Measurements from ENCODE around the gene SLC25A14. TPM values are rescaled to one million over a fixed set of nuclear protein-coding genes. Genes with fewer than 3 reads are reported as not detected.

Gene SLC25A14
- total and polyA plus RNA-seq, 2 experiments from 2014 or later: 8.3 to 14.9 TPM

- H4K20me1 ChIP-seq (replicated peaks; ENCODE audit: insufficient read depth): no peaks in the 10 kb centered on the region
- H3K36me3 ChIP-seq (ENCODE audit: insufficient read depth): no peaks in the 10 kb centered on the region
- H3K27ac Mint-ChIP-seq: no peak overlapping the region
- peak overlapping the region; percentile 88 for H3K4me3 Mint-ChIP-seq
- H3K36me3 Mint-ChIP-seq (ENCODE audit: low read depth): no peaks in the 10 kb centered on the region; the same call in 2 of the 3 replicates
- no peaks in the 10 kb centered on the region for H3F3A ChIP-seq (replicated peaks; ENCODE audit: low read depth)
- H3K4me1 Mint-ChIP-seq: peaks cover 32% of the 10 kb centered on the region
- H3K9me3 Mint-ChIP-seq: no peaks in the 10 kb centered on the region; the same call in 2 of the 3 replicates
- DNase-seq (ENCODE audit: low spot score): no peak
- H3K27ac ChIP-seq (ENCODE audit: low read depth): no peak overlapping the region
- H3K4me1 ChIP-seq (ENCODE audit: insufficient read depth): peaks cover 10% of the 10 kb centered on the region; the same call in 1 of the 2 replicates
- no peak overlapping the region for H2AFZ ChIP-seq
- no peak for ATAC-seq
- H3K4me2 ChIP-seq: peak overlapping the region; percentile 85
- H3K4me3 ChIP-seq: peak overlapping the region; percentile 68
- H3K9me2 ChIP-seq (ENCODE audit: insufficient read depth): no peaks in the 10 kb centered on the region
- no peaks in the 10 kb centered on the region for H3K79me2 ChIP-seq (replicated peaks; ENCODE audit: insufficient read depth)
- H3K27me3 ChIP-seq (ENCODE audit: insufficient read depth): no peaks in the 10 kb centered on the region
- H3K27me3 Mint-ChIP-seq (ENCODE audit: insufficient read depth, low read depth, poor library complexity): peaks cover 8% of the 10 kb centered on the region
- TF ChIP-seq ZNF462 (CRISPR knock-in tag; IDR thresholded peaks at IDR 0.05) (no peak), POLR2AphosphoS5 (IDR thresholded peaks at IDR 0.05; ENCODE audit: low read depth) (no peak), ZNF331 (CRISPR knock-in tag; IDR thresholded peaks at IDR 0.05; ENCODE audit: low read depth) (no peak), CREB1 (CRISPR knock-in tag; IDR thresholded peaks at IDR 0.05; ENCODE audit: low read depth) (no peak), ETS1 (IDR thresholded peaks at IDR 0.05) (no peak), ZNF114 (CRISPR knock-in tag; IDR thresholded peaks at IDR 0.05) (no peak), REST (IDR thresholded peaks at IDR 0.05; ENCODE audit: unreplicated experiment) (no peak), NANOG (IDR thresholded peaks at IDR 0.05; ENCODE audit: borderline replicate concordance) (no peak), EZH2phosphoT487 (IDR thresholded peaks at IDR 0.05; ENCODE audit: unreplicated experiment) (no peak), EZH2 (IDR thresholded peaks at IDR 0.05; ENCODE audit: low read depth, unreplicated experiment) (no peak), STAT1 (IDR thresholded peaks at IDR 0.05; ENCODE audit: unreplicated experiment) (no peak), JUNB (IDR thresholded peaks at IDR 0.05; ENCODE audit: unreplicated experiment) (no peak), CTCF (conservative IDR thresholded peaks at IDR 0.05; ENCODE audit: low read depth in 2 of 2) (no peak)
Observed at GRCh38 chrX:130340271-130340670, 552 bp downstream of the SLC25A14 start.

Measured in GM23338 (cell line).